GM18499 (cell line): ENCODE measurements around the gene SQOR.

Experiments used
- ATAC-seq: cut with Tn5 transposase; IDR thresholded peaks from one replicate; pipeline ENCODE4 v1.9.1; 2021; ENCODE audit warnings: moderate number of reproducible peaks; ENCODE audit not compliant: insufficient read depth, unreplicated experiment

The SQOR gene

DNA sequence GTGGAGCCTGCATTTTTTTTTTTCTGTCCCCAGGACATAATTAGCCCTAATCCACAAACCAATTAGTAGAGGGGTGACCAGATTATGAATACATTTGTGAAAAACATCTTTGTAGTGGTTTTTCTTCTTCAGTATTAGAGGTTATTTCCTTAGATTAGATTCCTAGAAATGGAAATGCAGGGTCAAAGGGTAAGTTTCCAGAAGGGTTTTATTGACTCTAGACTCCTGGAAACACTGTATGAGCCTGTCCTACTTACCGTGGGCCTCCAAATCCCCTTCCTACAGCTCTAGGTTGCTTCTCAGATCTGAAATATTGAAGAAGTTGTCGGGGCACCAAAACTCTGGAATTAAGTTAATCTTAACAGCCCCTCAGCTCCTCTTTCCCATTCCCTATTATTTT lies 22.4 kb downstream of the SQOR start:
- no peak for ATAC-seq

DNA sequence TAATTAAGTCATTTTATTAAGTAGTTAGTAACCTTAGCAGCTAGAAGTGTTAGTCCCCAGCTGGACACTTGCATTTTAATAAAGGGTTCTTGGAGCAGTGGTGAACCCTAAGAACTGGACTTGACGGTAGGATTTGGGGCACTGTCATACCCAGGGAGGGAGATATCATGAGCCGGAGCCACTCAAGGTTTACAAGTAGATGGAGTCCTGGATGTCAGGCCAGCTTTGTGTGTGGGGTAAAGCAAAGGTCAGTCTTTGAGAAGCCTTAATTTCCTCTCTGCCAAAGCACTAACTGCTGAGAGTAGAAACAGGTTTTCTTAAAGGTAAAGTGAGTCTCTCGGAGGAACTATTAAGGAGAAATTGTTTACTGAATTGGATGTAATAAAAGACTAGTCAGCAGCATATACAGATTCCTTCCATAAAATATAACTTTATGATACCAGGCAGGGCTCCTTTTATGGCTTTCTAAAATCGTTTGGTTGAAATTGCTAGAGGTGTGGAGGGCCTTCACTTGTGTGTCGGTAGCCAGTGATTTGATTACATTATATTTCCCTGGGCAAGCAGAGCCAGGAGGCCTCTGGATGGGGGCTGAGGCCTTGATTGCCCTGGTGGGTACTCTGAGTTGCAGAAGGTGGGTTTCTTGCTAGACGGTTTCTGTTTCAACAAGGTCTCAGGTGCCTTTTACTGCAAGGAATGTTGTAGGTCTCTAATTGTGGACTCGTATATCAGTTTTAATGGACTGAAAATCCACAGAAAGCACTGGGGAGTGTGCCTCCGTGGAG lies 23.1 kb downstream of the SQOR start:
- ATAC-seq: no peak

DNA sequence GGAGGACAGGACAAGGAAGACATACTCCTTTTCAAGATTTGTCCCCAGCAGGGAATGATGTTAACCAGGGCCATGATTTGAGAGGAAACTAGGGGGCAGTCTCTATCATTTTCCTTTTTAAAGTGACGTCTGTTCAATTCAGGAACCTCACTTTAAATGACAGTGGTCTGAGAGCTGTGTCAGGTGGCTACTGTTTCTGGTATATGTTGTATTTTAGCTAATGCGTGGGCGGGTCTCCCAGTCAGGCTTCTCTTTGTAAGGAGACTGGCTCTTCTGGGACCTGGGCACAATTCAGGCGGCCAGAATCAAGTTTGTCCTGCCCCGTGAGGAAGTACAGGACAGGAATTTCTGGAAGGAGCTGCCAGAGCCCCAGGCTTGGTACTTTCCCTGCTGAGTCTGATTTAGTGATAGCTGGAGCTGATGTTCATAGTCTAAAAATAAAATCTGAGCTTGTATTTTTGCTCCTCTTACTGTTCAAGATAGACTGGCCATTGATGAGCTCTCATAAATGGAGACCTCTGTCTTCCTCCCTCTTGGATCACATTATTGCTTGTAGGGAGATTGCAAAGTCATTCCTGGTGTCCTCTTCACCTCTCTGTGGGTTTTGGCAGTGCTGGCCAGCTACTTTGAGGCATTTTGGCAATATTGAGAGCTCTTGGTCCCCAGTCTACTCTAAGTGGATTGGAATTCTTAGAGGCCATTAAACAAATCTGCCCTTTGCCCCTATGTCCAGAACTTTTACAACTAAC lies 25.6 kb downstream of the SQOR start:
- ATAC-seq: no peak

DNA sequence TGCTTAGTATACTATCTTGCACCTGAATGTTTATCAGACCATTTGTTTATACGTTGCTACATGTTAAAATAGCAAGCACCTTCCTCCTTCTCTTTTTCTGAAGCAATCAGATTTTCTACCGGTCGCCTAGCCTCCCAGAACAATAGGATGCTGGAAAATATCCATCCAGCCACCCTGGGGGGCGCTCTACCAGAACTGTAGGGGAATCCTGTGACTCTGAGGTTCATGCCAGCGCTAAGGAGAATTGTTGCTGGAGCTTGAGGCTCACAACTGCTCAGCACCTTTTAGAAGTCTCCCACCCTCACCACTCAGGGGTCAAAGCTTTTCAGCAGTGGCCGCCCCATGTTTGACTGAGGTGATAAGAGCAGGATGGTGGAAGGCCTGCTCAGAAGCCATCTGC lies 27.5 kb downstream of the SQOR start:
- ATAC-seq: no peak

DNA sequence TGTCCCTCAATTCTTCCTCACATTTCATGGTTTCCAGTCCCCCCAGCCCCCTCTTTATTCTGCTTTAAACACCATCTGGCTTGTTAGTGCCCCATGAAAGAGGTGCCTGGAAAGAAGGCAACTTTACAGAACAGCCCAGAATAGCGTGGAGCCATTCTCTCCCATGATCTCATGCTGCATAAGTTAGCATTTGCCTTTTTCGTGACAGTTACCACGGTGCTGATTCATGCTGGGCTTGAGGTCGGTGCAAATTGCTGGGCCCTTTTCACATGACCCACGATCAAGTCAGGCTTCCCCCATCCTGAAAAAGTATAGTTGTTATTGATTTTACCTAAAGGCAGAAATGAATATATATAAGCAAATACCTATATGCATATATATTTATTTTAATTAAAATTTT lies 29.6 kb downstream of the SQOR start:
- ATAC-seq: no peak

- ATAC-seq: no peak
These were observed 30.4 kb downstream of the SQOR start for GRCh38 chr15:45665261-45665660.

GRCh38 chr15:45666119-45666875 lies 31.5 kb downstream of the SQOR start:
- ATAC-seq: no peak

DNA sequence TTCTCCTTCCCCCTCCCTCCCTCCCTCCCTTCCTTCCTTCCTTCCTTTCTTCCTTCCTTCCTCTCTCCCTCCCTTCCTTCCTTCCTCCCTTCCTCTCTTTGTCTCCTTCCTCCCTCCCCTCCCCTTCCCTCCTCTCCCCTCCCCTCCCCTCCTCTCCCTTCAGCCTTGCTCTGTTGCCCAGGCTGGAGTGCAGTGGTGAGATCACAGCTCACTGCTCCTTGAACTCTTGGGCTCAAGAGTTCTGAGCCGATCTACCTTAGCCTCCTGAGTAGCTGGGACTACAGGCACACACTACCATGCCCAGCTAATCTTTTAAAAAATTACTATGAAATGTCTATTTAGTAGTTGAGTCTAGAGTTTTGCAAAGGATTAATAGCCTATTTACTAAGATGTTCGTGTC lies 32.2 kb downstream of the SQOR start:
- ATAC-seq: no peak

- ATAC-seq: no peak
These were observed 33.6 kb downstream of the SQOR start for GRCh38 chr15:45668386-45668785.

GRCh38 chr15:45669422-45669821 lies 34.6 kb downstream of the SQOR start:
- ATAC-seq: no peak

GRCh38 chr15:45670091-45670490 lies 35.3 kb downstream of the SQOR start:
- ATAC-seq: no peak

DNA sequence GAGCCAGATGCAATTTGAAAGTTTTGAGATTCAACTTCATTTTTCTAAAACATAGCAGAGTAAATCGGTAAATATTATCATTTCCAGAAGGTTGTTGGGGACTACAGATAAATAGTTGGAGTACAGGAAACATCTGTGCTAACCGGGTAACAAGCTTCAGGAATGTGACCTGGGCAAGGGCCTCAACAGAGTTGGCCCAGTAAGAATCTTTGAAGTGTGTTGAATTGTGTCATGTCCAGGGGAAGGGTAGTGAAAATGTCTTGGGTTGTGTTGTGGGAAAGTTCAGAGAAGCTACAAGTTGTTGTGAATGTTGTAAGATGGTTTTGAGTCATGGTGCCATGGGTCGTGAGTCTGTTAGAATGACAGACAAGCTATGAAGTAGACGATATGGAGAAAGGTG lies 35.7 kb downstream of the SQOR start:
- ATAC-seq: no peak

DNA sequence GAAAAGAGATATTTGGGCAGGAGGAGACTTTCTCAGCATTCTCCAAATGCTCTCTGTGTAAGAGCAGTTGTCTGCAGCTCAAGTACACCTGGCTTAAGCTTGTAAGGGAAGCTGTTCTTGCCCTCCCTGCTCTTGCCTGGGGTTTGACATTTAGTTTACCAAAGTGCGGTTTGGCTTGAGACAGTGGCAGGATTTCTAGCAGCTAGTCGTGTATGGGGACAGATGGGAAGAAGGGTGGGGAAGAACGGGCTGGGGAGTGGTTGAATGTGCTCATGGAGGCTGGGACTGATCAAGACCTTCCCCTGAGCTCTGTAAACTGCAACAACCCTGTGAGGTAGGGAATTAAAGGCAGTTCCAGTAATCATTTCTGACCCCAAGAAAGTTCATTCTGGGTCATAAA lies 39.8 kb downstream of the SQOR start:
- no peak for ATAC-seq

DNA sequence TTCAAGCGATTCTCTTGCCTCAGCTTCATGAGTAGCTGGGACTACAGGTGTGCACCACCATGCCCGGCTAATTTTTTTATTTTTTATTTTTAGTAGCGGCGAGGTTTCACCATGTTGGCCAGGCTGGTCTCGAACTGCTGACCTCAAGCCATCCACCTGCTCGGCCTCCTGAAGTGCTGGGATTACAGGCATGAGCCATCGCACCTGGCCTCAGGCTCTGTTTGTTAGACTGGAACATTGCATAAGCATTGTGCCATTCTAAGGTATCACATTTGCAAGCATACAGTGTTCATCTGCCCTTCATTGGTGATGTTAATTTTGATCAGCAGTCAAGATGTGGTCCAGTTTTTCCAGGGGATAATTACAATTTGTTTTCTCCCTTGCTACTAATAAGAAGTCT lies 43.0 kb downstream of the SQOR start:
- no peak for ATAC-seq

DNA sequence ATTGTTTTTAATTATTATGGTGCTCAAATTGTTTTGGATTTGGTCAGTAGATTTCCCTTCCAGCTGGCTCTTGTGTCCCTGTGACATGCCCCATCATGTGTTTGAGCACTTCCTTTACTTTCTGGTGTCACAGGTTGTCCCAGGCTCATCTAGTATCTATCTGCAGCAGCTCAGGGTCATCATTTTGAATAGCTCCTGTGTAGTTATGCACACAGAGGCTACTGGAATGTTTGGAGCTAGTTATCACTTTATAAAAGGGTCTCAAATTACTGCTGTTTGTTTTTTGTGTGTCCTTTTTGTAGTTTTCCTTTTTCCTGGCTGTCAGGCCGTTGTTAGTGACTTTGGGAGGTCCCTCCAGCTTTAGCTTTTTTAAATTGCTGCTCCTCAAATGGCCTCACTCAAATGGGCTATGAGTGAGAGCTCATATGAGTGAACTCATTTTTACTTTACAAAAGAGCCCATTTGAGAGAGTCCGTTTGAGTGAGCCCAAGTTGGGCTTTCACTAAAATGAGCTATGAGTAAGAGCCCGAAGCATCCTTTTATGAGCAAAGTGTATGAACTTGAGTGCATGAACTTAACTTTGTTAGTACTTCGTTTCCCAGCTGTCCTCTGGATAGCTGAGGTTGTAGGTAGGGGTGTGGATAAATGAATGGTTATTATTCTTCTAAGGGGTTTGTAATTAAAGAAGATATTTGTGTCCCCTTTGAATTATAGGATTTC lies 43.8 kb downstream of the SQOR start:
- ATAC-seq: no peak

DNA sequence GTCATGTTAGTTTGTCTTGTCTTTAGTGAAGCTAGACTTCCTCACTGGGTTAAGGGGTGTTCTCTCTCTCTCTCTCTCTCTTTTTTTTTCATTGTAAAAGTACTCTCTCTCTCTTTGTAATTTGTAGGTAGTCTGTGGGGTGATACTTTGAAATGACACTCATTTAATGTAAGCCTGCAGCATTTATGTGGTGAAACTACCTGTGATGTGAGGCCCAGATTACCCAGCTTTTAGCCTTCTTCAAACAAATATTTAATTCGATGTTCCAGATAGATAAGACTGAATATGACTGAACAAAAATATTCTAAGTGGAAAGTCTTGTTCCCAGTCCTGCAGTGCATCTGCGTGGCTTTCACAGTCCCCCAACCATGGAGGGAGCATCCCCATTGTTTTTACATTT lies 49.7 kb downstream of the SQOR start:
- ATAC-seq: no peak

DNA sequence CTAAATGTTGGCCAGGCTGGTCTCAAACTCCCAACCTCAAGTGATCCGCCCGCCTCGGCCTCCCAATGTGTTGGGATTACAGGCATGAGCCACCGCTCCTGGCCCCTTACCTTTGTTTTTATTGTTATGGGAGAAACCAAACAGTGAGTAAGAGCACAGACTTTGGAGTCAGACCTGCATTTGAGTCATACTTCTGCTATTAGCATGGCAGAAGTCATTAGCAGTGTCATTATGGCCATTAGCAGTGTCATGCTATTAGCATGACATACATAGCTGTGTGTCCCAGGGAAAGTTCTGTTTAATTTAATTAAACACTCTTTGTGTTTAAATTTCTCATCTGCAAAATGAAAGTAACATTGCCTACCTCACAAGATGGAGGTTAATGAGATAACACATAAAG lies 54.8 kb downstream of the SQOR start:
- ATAC-seq: no peak

- ATAC-seq: no peak
These were observed 55.9 kb downstream of the SQOR start for GRCh38 chr15:45690581-45691260.

DNA sequence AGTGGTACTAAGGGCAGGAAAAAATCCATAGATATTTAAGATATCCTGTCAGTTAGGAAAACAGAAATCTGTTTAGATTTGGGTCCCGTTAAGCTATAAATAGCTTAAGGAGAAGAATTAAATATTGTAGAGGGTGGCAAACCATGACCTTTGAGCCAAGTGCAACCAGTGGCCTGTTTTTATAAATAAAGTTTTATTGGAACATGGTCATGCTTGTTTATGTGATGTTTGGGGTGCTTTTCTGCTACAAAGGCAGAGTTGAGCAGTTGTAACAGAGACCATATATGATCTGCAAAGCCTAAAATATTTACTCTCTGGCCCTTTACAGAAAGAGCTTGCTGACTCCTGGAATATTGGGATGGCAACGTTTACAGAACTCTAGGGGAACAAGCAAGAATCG lies 66.3 kb downstream of the SQOR start:
- ATAC-seq: no peak

GRCh38 chr15:45702041-45702440 lies 67.2 kb downstream of the SQOR start:
- no peak for ATAC-seq
